ENCODE results near the gene IGFBP6. TPM values are rescaled to one million over a fixed set of nuclear protein-coding genes. Genes with fewer than 3 reads are reported as not detected.

The IGFBP6 gene
- total and polyA plus RNA-seq, 2 donors (not counting 1 experiment from before 2014, with no cell fraction given): 0.30 TPM; not detected in 1

GRCh38 chr12:53082637-53083175 lies 14.8 kb upstream of the IGFBP6 start:
- Histone ChIP-seq H3K4me3 (ENCODE audit: control extremely low read depth in 1 of 5, extremely low read depth in 1 of 5, insufficient read depth in 1 of 5, low read depth in 2 of 5, low read length in 4 of 5) (no peak overlapping the region), H4K20me1 (ENCODE audit: control insufficient read depth, insufficient read depth, low read length, poor library complexity, severe bottlenecking) (no peaks in the 10 kb centered on the region), H2AFZ (ENCODE audit: insufficient read depth, low read depth, low read length, poor library complexity, severe bottlenecking) (no peak overlapping the region), H3K36me3 (replicated peaks in 1 of 2; ENCODE audit: control extremely low read depth in 1 of 2, control insufficient read depth in 1 of 2, extremely low read depth in 1 of 2, insufficient read depth in 2 of 2, low read length in 1 of 2) (no peaks in the 10 kb centered on the region), H3K4me1 (ENCODE audit: control insufficient read depth in 2 of 2, insufficient read depth in 2 of 2, low read length in 2 of 2) (peaks cover 10 to 17% of the 10 kb centered on the region in 2 donors), H3K9me3 (ENCODE audit: control extremely low read depth in 1 of 3, control insufficient read depth in 2 of 3, insufficient read depth in 1 of 3, low read length in 2 of 3) (peaks cover 0 to 3% (median 0%) of the 10 kb centered on the region in 3 donors), H3K79me2 (ENCODE audit: control insufficient read depth, insufficient read depth, low read length) (peaks cover 18% of the 10 kb centered on the region), H3K9ac (ENCODE audit: low read length) (no peak overlapping the region), H3K27me3 (replicated peaks in 1 of 4; ENCODE audit: control extremely low read depth in 1 of 4, control insufficient read depth in 3 of 4, insufficient read depth in 4 of 4, low read length in 3 of 4) (peaks cover 0 to 8% (median 0%) of the 10 kb centered on the region in 4 experiments), H3K27ac (ENCODE audit: low read length in 2 of 2) (no peak overlapping the region), H3K4me2 (replicated peaks; ENCODE audit: low read depth, low read length, poor library complexity, severe bottlenecking) (no peak overlapping the region)
- DNase-seq (no peak), ATAC-seq (ENCODE audit: low read depth) (no peak)
- Mint-ChIP-seq H3K9me3 (ENCODE audit: insufficient read depth) (no peaks in the 10 kb centered on the region), H3K4me1 (peaks cover 17% of the 10 kb centered on the region), H3K27me3 (peaks cover 9% of the 10 kb centered on the region), H3K27ac (no peak overlapping the region), H3K4me3 (no peak overlapping the region)
- ChIA-PET CTCF (interaction anchor here (4.5 to 6.1 kb wide), 2 partner anchors 17 to 18 kb away, joined by 34 to 62 read pairs; no protein-coding TSS in a partner anchor), POLR2A (no interaction called here)
- intact Hi-C loops (cut with micrococcal nuclease): no loop called here
- TF ChIP-seq EZH2 (IDR thresholded peaks at IDR 0.05; ENCODE audit: borderline replicate concordance, insufficient read depth, low read depth, low read length, poor library complexity, severe bottlenecking) (no peak), CTCF (IDR thresholded peaks at IDR 0.05) (no peak)
- no CpG with 5 or more reads among the region's 2 CpGs for WGBS (ENCODE audit: insufficient coverage)

DNA sequence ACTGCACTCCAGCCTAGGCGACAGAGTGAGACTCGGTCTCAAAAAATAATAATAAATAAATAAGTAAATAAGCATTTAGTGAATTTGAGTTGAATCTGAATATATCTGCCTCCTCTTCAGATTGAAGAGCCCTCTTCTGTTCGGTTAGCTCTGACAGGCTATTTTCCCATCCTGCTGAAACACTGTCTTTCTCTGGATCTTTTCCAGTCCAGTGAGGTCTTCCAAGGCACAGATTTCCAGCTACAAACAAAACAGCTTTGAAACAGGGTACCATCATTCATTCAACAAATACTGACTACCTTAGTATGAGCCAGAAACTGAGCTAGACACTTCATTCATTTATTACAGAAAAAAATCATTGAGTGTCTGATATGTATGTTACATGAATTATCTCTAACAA lies 11.1 kb upstream of the IGFBP6 start:
- POLR2A ChIA-PET: interaction anchor here (0.8 kb wide), 1 partner anchor 11 kb away, joined by 3 read pairs; the partner anchor contains the start of gene IGFBP6

More for the DNA sequence above, 11.1 kb upstream of the IGFBP6 start:
- H3K27me3 Mint-ChIP-seq: peaks cover 23% of the 10 kb centered on the region
- no peaks in the 10 kb centered on the region for H3K9me3 Mint-ChIP-seq (ENCODE audit: insufficient read depth)
- no peak for TF ChIP-seq CTCF (IDR thresholded peaks at IDR 0.05)
- TF ChIP-seq EZH2 (IDR thresholded peaks at IDR 0.05; ENCODE audit: borderline replicate concordance, insufficient read depth, low read depth, low read length, poor library complexity, severe bottlenecking): no peak
- ATAC-seq (ENCODE audit: low read depth) (no peak), DNase-seq (no peak)
- intact Hi-C loops (cut with micrococcal nuclease): no loop called here
- Histone ChIP-seq H4K20me1 (ENCODE audit: control insufficient read depth, insufficient read depth, low read length, poor library complexity, severe bottlenecking) (no peaks in the 10 kb centered on the region), H3K9me3 (ENCODE audit: control extremely low read depth in 1 of 3, control insufficient read depth in 2 of 3, insufficient read depth in 1 of 3, low read length in 2 of 3) (peaks cover 0 to 7% (median 0%) of the 10 kb centered on the region in 3 donors), H3K27me3 (replicated peaks in 1 of 4; ENCODE audit: control extremely low read depth in 1 of 4, control insufficient read depth in 3 of 4, insufficient read depth in 4 of 4, low read length in 3 of 4) (peaks cover 0 to 4% (median 0%) of the 10 kb centered on the region in 4 experiments), H3K27ac (ENCODE audit: low read length in 2 of 2) (no peak overlapping the region), H3K4me3 (ENCODE audit: control extremely low read depth in 1 of 5, extremely low read depth in 1 of 5, insufficient read depth in 1 of 5, low read depth in 2 of 5, low read length in 4 of 5) (no peak overlapping the region), H3K9ac (ENCODE audit: low read length) (no peak overlapping the region), H2AFZ (ENCODE audit: insufficient read depth, low read depth, low read length, poor library complexity, severe bottlenecking) (no peak overlapping the region), H3K36me3 (replicated peaks in 1 of 2; ENCODE audit: control extremely low read depth in 1 of 2, control insufficient read depth in 1 of 2, extremely low read depth in 1 of 2, insufficient read depth in 2 of 2, low read length in 1 of 2) (no peaks in the 10 kb centered on the region), H3K79me2 (ENCODE audit: control insufficient read depth, insufficient read depth, low read length) (no peaks in the 10 kb centered on the region), H3K4me1 (ENCODE audit: control insufficient read depth in 2 of 2, insufficient read depth in 2 of 2, low read length in 2 of 2) (no peaks in the 10 kb centered on the region), H3K4me2 (replicated peaks; ENCODE audit: low read depth, low read length, poor library complexity, severe bottlenecking) (no peak overlapping the region)
- no peaks in the 10 kb centered on the region for H3K4me1 Mint-ChIP-seq
- no peak overlapping the region for H3K4me3 Mint-ChIP-seq
- CTCF ChIA-PET: interaction anchor here (3.7 to 4.5 kb wide), 2 partner anchors 12 to 20 kb away, joined by 22 to 34 read pairs; partner anchors contain the start of gene IGFBP6
- no peak overlapping the region for H3K27ac Mint-ChIP-seq
- WGBS (ENCODE audit: insufficient coverage): 100% methylated on average over 1 of the region's 3 CpGs

All from B cell (primary cell).